Measurements from ENCODE around the gene LCOR. TPM values are rescaled to one million over a fixed set of nuclear protein-coding genes. Genes with fewer than 3 reads are reported as not detected.

Gene LCOR
- total and polyA plus RNA-seq, 11 donors: 4.3 to 31.4 (median 17.4) TPM

DNA sequence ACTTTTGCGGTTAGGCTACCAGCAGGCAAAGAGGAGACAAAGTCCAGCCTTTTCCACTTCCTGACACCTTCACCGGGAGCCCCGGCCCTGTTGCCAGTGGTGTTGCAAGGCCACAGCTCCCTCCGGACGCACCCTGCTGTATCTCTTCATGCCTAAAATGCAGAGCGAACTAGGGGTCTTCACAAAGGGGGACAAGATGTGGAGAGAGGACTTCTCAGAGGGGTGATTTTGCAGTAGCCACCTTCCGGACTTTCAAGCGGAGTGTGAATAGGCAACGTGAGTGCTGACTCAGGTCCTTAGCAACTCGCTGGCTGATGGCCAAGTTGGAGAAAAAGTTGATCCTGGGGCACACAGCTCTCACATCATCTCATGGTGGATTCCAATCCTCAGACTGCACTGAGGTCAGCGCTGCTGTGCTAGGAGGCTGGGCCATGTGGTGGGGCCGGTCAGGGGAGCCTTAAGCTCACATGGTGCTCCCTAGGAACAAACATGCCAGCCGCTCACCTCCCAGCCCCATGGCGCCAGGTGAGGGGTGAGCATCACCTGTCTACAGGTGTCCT, 166.3 kb downstream of the LCOR start:
- DNase-seq (no peak), ATAC-seq (no peak)
- intact Hi-C loops (cut with DNase I): no loop called here
- Histone ChIP-seq H3K4me1 (peaks cover 0 to 23% (median 4%) of the 10 kb centered on the region in 12 donors), H3K4me3 (no peak overlapping the region), H3K9me3 (no peaks in the 10 kb centered on the region), H3K36me3 (no peaks in the 10 kb centered on the region), H3K27ac (no peak overlapping the region), H3K27me3 (no peaks in the 10 kb centered on the region)
- TF ChIP-seq, protein P1, sequence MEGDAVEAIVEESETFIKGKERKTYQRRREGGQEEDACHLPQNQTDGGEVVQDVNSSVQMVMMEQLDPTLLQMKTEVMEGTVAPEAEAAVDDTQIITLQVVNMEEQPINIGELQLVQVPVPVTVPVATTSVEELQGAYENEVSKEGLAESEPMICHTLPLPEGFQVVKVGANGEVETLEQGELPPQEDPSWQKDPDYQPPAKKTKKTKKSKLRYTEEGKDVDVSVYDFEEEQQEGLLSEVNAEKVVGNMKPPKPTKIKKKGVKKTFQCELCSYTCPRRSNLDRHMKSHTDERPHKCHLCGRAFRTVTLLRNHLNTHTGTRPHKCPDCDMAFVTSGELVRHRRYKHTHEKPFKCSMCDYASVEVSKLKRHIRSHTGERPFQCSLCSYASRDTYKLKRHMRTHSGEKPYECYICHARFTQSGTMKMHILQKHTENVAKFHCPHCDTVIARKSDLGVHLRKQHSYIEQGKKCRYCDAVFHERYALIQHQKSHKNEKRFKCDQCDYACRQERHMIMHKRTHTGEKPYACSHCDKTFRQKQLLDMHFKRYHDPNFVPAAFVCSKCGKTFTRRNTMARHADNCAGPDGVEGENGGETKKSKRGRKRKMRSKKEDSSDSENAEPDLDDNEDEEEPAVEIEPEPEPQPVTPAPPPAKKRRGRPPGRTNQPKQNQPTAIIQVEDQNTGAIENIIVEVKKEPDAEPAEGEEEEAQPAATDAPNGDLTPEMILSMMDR (IDR thresholded peaks at IDR 0.05): no peak
- no peak for TF ChIP-seq POLR2A (IDR thresholded peaks at IDR 0.05)
- WGBS, 4 donors: 74 to 84% (median 81%) methylated on average over 10 to 14 of the region's 14 CpGs

DNA sequence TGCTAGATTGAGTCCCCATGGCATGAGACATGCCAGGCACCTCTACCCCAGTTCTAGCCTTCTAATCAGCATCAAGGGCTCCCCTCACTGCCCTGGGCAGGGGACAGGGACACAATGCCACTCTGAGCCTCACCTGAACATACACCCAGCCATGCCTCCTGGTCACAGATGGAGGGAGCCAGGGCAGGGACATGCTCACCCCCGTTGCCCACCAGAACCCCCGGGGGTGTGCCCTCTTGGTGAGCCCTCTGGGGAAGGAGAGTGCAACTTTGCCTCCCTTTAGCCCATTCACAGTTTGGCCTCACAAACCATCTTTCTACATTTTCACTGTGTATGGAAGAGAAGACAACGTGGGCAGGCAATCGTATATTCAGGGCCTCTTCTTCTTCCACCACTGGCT, 167.2 kb downstream of the LCOR start:
- no peak overlapping the region for H3K4me3 ChIP-seq
- TF ChIP-seq, protein P1 (IDR thresholded peaks at IDR 0.05): no peak
- no peak for TF ChIP-seq POLR2A (IDR thresholded peaks at IDR 0.05)
- H3K27ac ChIP-seq: no peak overlapping the region
- no peaks in the 10 kb centered on the region for H3K36me3 ChIP-seq
- no peaks in the 10 kb centered on the region for H3K9me3 ChIP-seq
- 87 to 93% (median 92%) methylated on average over 3 to 4 of the region's 4 CpGs for WGBS, 4 donors
- ATAC-seq: no peak
- no peak for DNase-seq
- H3K27me3 ChIP-seq: no peaks in the 10 kb centered on the region
- peaks cover 0 to 19% (median 4%) of the 10 kb centered on the region in 12 donors for H3K4me1 ChIP-seq
- intact Hi-C loops (cut with DNase I): no loop called here

DNA sequence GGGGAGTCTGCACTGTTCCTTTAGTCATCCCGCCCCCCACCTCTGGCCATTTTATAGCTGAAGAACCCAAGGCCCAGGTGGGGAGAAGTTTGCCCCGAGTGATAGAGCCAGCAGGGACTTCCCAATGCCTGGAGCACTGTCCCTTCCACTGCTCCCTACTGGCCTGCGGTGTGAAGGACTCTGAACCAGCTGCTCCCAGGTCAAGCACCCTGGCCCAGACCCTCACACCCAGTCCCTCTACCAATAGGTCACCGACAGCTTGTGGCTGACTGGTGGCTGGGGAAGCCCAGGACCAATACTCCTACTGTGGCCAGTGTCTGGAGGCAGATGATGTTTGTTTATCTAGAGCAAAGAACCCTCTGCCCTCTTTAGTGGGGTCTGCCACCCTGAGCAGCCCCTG, 167.9 kb downstream of the LCOR start:
- Histone ChIP-seq H3K4me1 (peaks cover 0 to 17% (median 3%) of the 10 kb centered on the region in 12 donors), H3K9me3 (no peaks in the 10 kb centered on the region), H3K4me3 (no peak overlapping the region), H3K27ac (no peak overlapping the region), H3K36me3 (no peaks in the 10 kb centered on the region), H3K27me3 (no peaks in the 10 kb centered on the region)
- intact Hi-C loops (cut with DNase I): no loop called here
- ATAC-seq (no peak), DNase-seq (no peak)
- WGBS, 4 donors: 87 to 96% (median 93%) methylated on average over 4 of the region's 4 CpGs
- no peak for TF ChIP-seq POLR2A (IDR thresholded peaks at IDR 0.05)
- TF ChIP-seq, protein P1 (IDR thresholded peaks at IDR 0.05): no peak

DNA sequence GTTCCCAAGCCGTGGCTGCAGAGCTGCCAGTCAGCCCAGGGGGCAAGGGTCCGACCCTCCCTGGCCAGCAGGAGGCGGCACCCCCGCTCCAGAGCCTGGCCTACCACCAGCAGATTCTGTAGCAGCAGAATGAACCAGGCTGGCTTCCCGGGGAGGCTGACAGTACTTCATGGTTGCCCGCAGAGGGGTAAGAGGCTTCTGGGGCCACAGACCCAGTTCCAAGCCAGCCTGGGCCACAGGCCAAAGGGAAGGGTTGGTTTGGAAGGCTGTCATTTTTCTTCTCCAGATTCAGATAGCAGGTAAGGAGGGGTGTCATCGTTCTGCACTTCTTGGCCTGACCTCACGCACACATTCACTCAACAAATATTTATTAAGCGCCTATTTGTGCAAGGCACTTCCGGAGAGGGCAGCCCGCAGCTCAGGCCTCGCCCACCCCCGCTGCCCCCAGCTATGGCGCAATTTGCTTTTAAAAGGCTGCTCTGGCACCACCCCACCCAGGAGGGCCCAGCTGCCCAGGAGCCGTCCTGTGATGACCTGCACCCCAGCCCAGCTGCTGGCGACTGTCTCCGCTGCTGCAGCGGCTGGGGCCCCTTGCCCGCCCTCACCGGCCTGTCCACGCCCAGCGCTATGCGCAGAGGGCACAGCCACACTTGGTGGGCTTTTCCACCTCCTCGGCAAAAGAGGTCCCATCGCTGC, 168.5 kb downstream of the LCOR start:
- H3K27ac ChIP-seq: no peak overlapping the region
- H3K9me3 ChIP-seq: no peaks in the 10 kb centered on the region
- 89 to 92% (median 91%) methylated on average over 15 to 25 of the region's 25 CpGs for WGBS, 4 donors
- ATAC-seq: no peak
- no peak for DNase-seq
- H3K4me3 ChIP-seq: no peak overlapping the region
- H3K4me1 ChIP-seq: peaks cover 0 to 14% (median 2%) of the 10 kb centered on the region in 12 donors
- H3K27me3 ChIP-seq: no peaks in the 10 kb centered on the region
- no peaks in the 10 kb centered on the region for H3K36me3 ChIP-seq
- intact Hi-C loops (cut with DNase I): no loop called here
- no peak for TF ChIP-seq POLR2A (IDR thresholded peaks at IDR 0.05)
- TF ChIP-seq, protein P1 (IDR thresholded peaks at IDR 0.05): no peak

Data from heart left ventricle (tissue), 16 donors.